Activated T-cell treated with anti-CD3 and anti-CD28 coated beads, Interleukin-2, amount 50 U/mL, for 72 hours (primary cell): ENCODE results near the gene TMEM201. TPM values are rescaled to one million over a fixed set of nuclear protein-coding genes. Genes with fewer than 3 reads are reported as not detected.

ENCODE experiments used
- ATAC-seq, 2 donors: fragments of 150-1000 bp; cut with Tn5 transposase; replicated peaks in 1 of 2; 2 replicates each; pipeline ENCODE4 v1.10.0; 2021; ENCODE audit warnings: moderate library complexity in 2 of 2, mild to moderate bottlenecking in 1 of 2
- DNase-seq, 2 donors: peaks; one replicate each; pipeline ENCODE4 v3.0.0; 2021 to 2022; ENCODE audit warnings: mixed read lengths in 1 of 2
- H3K27ac Mint-ChIP-seq: one replicate; pipeline ENCODE4 v1.8.0; 2022; ENCODE audit warnings: mild to moderate bottlenecking, moderate library complexity, mixed read lengths
- H3K27me3 Mint-ChIP-seq: one replicate; pipeline ENCODE4 v1.8.0; 2022; ENCODE audit warnings: low read depth, mixed read lengths
- H3K36me3 Mint-ChIP-seq, 2 donors: one replicate each; pipeline ENCODE4 v1.8.0; 2022; ENCODE audit warnings: mixed read lengths in 2 of 2, mild to moderate bottlenecking in 1 of 2; ENCODE audit not compliant: insufficient read depth in 2 of 2
- H3K4me1 Mint-ChIP-seq: one replicate; pipeline ENCODE4 v1.8.0; 2022; ENCODE audit warnings: low read depth, mixed read lengths
- H3K4me3 Mint-ChIP-seq, 2 donors: one replicate each; pipeline ENCODE4 v1.8.0; 2022; ENCODE audit warnings: mild to moderate bottlenecking in 2 of 2, mixed read lengths in 2 of 2, moderate library complexity in 2 of 2
- H3K9me3 Mint-ChIP-seq, 2 donors: one replicate each; pipeline ENCODE4 v1.8.0; 2022; ENCODE audit warnings: mixed read lengths in 2 of 2
- total RNA-seq, 2 donors: library from RNA; stranded (reverse); gene quantifications; one replicate each; pipeline ENCODE4 v1.2.3, GENCODE V29; 2022

The TMEM201 gene, protein sequence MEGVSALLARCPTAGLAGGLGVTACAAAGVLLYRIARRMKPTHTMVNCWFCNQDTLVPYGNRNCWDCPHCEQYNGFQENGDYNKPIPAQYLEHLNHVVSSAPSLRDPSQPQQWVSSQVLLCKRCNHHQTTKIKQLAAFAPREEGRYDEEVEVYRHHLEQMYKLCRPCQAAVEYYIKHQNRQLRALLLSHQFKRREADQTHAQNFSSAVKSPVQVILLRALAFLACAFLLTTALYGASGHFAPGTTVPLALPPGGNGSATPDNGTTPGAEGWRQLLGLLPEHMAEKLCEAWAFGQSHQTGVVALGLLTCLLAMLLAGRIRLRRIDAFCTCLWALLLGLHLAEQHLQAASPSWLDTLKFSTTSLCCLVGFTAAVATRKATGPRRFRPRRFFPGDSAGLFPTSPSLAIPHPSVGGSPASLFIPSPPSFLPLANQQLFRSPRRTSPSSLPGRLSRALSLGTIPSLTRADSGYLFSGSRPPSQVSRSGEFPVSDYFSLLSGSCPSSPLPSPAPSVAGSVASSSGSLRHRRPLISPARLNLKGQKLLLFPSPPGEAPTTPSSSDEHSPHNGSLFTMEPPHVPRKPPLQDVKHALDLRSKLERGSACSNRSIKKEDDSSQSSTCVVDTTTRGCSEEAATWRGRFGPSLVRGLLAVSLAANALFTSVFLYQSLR
- 10 to 100 TPM in 1 of 2 donors, 1 to 10 TPM in 1; 9.3 to 14.0 TPM for total RNA-seq

DNA sequence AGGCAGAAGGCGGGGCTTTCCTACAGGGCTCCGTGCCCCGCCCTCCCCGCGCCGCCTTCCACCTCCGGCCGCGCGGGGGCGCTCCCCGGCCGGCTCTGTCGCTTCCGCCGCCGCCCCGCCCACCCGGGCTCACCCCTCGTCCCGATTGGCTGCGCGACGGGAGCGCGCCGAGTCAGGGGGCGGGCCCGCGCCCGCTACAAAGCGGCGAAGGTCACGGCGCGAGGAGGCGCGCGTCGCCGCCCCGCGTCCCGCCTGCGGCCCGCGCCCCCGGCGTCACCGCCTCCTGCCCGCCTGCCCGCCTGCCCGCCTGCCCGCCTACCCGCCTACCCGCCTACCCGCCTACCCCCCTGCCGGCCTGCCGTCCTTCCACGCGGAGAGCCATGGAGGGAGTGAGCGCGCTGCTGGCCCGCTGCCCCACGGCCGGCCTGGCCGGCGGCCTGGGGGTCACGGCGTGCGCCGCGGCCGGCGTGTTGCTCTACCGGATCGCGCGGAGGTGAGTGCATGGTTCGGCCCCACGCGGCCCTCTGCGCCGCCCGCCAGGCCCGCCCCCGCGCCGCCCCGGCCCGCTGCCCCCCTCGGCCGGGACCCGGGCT lies at the start of gene TMEM201:
TMEM201 (plus strand) TSS at position 361 of the 593 bp plus-strand sequence; CDS start at position 381, 20 bp downstream.
- Mint-ChIP-seq H3K27ac (no peak within 1 kb of the TSS), H3K27me3 (no peaks in the 10 kb centered on the region), H3K4me3 (peak within 1 kb of the TSS; percentile 75 to 80), H3K4me1 (peaks cover 40% of the 10 kb centered on the region), H3K9me3 (no peaks in the 10 kb centered on the region), H3K36me3 (no peaks in the 10 kb centered on the region)
- DNase-seq (peak; percentile 96 to 98), ATAC-seq (peak; percentile 90 to 94)

DNA sequence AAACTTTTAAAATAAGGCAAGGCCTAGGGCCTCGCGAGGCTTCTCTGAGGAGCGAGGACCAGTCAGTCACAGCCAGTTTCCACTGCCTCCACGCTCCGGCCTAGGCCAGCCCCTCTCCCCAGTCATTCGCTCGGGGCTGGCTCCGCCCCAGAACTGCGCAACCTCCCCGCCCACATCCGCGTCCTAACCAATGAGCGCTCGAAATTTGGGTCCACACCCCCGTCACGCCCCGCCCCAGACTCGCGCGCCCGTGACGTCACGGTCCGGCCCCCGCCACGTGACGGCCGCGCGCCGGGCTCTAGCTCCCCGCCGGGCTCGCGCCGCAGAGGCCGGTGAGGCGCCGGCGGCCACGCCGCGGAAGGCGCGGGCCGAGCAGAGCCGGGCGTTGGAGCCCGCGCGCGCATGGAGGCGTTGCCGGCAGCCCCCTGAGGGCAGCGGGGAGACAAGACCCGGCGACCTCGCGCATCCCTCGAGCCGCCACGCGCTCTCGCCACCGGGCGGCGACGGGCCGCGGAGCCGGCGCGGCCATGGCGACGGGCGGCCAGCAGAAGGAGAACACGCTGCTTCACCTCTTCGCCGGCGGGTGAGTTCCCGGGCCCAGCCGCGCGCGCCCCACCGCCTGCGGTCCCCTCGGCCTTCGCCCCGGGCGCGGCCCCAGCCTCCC lies 49.4 kb upstream of the TMEM201 start, which contains the start of gene SLC25A33:
SLC25A33 (plus strand) TSS at position 301 of the 664 bp plus-strand sequence; CDS start at position 528, 227 bp downstream.
- Mint-ChIP-seq H3K4me3 (peak within 1 kb of the TSS; percentile 90 to 97), H3K27me3 (no peaks in the 10 kb centered on the region), H3K36me3 (peaks cover 3% of the 10 kb centered on the region in 2 donors), H3K4me1 (peaks cover 42% of the 10 kb centered on the region), H3K27ac (peak within 1 kb of the TSS; percentile 82), H3K9me3 (no peaks in the 10 kb centered on the region)
- ATAC-seq = peak; percentile 97 to 98
- DNase-seq = peak; percentile 98 to 100

DNA sequence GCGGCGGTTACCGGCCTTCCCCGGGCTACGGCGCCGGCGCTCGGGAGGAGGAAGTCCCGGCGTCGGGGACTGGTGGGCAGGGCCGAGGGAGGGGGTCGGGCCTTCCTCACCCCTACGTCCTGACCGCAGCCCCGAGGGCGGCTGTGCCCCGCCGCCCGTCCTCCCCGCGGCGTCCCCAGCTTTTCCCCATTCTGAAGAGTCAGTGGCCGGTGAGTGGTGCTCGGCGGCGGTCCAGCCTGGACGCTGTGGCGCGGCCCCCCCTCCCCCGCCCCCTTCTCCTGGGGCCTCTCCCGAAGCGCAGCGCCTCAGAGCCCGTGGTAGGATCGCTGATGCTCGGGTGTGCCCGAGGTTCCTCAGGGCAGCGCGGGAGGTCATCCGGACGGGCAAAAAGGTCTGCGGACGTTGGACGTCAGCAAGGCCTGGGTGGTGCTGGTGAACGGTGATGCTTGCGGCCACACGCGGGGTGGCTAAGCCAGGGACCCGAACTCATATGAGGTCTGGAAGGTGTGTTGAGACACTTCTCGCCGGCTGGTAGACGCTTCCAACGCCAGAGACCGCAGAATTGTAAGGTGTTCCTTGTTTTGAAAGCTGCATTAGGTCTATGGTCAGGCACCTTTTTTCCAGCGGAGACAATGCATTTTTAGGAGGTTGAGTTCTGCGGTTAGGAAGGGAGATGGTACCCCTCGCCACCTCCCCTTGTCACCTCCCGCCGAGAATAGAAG lies 48.7 kb upstream of the TMEM201 start:
- H3K4me3 Mint-ChIP-seq = peak overlapping the region; percentile 90 to 97
- no peaks in the 10 kb centered on the region for H3K9me3 Mint-ChIP-seq
- H3K27ac Mint-ChIP-seq = peak overlapping the region; percentile 51
- ATAC-seq (peak; percentile 55 to 60), DNase-seq (peak; percentile 64 to 67)
- H3K4me1 Mint-ChIP-seq = peaks cover 49% of the 10 kb centered on the region
- H3K36me3 Mint-ChIP-seq = peaks cover 3% of the 10 kb centered on the region in 2 donors
- H3K27me3 Mint-ChIP-seq = no peaks in the 10 kb centered on the region

DNA sequence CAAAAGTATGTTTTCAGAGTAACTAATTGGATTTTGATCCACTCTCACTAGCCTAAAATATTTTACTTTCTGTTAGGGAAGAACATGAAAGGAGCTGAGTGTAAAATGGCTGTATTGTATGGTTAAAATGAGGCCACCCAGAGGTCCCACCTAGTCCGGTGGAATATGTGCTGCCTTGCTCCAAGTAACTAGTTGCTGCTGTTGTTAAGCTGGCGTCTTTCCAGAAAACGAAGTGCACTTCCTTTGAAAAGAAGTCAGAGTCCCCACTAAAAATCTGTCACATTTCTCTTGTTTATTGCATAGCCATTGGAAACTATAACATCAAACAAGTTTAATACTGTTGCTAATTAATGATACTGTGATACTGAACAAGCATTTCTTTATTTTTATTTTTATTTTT lies 46.3 kb upstream of the TMEM201 start:
- H3K4me1 Mint-ChIP-seq = peaks cover 51% of the 10 kb centered on the region
- H3K27me3 Mint-ChIP-seq = no peaks in the 10 kb centered on the region
- H3K36me3 Mint-ChIP-seq = peaks cover 3 to 5% of the 10 kb centered on the region in 2 donors
- no peak overlapping the region for H3K27ac Mint-ChIP-seq
- ATAC-seq (no peak), DNase-seq (no peak)
- H3K4me3 Mint-ChIP-seq = peak overlapping the region; percentile 52 to 61
- no peaks in the 10 kb centered on the region for H3K9me3 Mint-ChIP-seq

DNA sequence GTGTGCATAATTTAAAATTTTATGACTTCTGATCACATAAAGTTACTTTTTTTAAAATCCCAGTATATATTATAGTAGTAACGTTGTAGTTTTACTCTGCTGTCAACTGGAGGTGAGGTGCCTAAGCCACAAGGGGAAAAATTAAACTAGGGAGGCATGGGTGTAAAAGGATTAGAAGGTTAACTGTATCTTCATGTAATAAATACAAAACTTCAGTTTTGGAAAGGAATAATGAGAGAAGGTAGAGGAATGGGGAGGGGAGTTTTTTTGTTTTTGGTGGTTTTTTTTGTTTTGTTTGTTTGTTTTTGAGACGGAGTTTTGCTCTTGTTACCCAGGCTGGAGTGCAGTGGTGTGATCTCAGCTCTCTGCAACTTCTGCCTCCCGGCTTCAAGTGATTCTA lies 43.8 kb upstream of the TMEM201 start:
- Mint-ChIP-seq H3K27me3 (no peaks in the 10 kb centered on the region), H3K36me3 (peaks cover 3 to 5% of the 10 kb centered on the region in 2 donors), H3K9me3 (no peaks in the 10 kb centered on the region), H3K4me1 (peaks cover 36% of the 10 kb centered on the region), H3K27ac (peak overlapping the region; percentile 74), H3K4me3 (no peak overlapping the region)
- ATAC-seq (no peak), DNase-seq (no peak)

DNA sequence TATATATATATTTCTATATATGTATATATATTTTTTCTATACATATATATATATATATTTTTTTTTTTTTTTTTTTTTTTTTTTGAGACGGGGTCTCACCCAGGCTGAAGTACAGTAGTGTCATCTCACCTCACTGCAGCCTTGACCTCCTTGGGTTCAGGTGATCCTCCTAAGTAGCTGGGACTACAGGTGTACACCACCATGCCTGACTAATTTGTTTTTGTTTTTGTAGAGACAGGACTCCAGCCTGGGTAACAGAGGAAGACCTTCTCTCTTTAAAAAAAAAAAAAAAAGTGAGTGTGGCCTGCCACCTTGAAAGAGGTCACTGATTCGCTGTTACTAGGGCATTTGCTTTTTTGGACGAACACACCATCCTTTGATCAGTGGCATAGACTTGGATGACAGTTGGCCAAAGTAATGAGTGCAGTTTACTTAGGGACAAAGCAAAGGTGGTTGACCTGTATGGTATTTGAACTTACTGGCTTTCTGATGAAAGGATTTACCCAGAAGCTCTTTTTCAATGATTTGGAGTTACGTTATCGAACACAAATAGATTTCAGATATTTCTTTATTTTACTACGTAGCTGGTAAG lies 38.7 kb upstream of the TMEM201 start:
- Mint-ChIP-seq H3K27ac (no peak overlapping the region), H3K9me3 (no peaks in the 10 kb centered on the region), H3K36me3 (peaks cover 0 to 2% of the 10 kb centered on the region in 2 donors), H3K27me3 (no peaks in the 10 kb centered on the region), H3K4me1 (peaks cover 2% of the 10 kb centered on the region), H3K4me3 (no peak overlapping the region)
- DNase-seq (no peak), ATAC-seq (no peak)

DNA sequence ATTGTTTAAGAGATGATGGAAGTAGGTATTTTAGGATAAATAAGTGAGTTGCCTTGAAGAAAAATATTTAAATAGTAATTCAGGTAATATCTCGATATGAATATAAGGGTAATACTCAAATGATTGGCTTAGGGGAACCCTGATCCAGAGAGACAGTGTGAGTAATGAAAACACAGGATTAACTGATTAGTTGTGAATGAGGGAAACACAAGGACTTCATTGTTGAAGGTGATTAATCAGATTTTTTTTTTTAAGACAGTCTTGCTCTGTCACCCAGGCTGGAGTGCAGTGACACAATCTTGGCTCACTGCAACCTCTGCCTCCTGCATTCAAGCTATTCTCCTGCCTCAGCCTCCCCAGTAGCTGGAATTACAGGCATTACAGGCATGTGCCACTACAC lies 36.7 kb upstream of the TMEM201 start:
- Mint-ChIP-seq H3K4me3 (no peak overlapping the region), H3K27ac (no peak overlapping the region), H3K36me3 (peaks cover 6 to 11% of the 10 kb centered on the region in 2 donors), H3K9me3 (no peaks in the 10 kb centered on the region), H3K4me1 (peaks cover 12% of the 10 kb centered on the region), H3K27me3 (no peaks in the 10 kb centered on the region)
- no peak for DNase-seq
- no peak for ATAC-seq

DNA sequence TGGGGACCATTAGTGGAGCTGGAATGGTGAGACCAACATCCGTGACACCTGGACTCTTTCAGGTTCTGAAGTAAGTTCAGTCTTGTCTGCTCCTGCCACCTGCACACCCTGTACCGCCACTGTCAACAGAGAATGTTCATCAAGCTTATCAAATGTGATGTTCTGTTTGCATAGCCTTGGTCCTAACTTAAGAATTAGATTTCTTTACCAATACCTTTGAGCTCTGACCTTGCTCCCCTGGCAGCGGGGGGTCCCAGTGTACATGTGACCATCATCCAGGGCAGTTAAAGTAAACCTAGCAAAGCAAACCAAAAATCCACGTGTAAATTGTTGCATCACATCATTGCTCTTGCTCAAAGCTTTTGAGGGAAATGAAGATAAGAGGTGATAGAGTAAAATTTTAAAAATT lies 35.0 kb upstream of the TMEM201 start:
- H3K4me3 Mint-ChIP-seq = no peak overlapping the region
- peaks cover 25% of the 10 kb centered on the region for H3K4me1 Mint-ChIP-seq
- H3K27ac Mint-ChIP-seq = no peak overlapping the region
- DNase-seq (no peak), ATAC-seq (no peak)
- H3K27me3 Mint-ChIP-seq = no peaks in the 10 kb centered on the region
- peaks cover 6 to 13% of the 10 kb centered on the region in 2 donors for H3K36me3 Mint-ChIP-seq
- no peaks in the 10 kb centered on the region for H3K9me3 Mint-ChIP-seq

DNA sequence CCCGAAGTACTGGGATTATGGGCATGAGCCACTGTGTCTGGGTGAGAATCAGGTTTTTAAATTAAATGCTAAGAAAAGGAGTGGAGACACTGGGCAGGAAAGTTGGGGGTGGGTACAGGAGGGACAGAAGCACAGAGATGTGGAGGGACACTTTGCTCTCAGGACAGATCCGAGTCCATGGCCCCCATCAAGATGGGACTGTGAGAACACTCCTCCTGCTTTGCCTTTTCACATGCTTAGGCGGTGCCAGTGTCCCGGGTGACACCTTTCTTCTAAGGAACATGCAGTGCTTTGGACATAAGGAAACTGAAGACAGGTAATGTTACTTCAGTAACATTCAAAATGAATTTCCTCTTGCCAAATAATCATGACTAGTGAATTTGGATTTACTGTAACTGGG lies 32.8 kb upstream of the TMEM201 start:
- ATAC-seq (no peak), DNase-seq (no peak)
- Mint-ChIP-seq H3K9me3 (no peaks in the 10 kb centered on the region), H3K36me3 (peaks cover 6 to 12% of the 10 kb centered on the region in 2 donors), H3K4me3 (no peak overlapping the region), H3K4me1 (peaks cover 38% of the 10 kb centered on the region), H3K27ac (no peak overlapping the region), H3K27me3 (no peaks in the 10 kb centered on the region)

DNA sequence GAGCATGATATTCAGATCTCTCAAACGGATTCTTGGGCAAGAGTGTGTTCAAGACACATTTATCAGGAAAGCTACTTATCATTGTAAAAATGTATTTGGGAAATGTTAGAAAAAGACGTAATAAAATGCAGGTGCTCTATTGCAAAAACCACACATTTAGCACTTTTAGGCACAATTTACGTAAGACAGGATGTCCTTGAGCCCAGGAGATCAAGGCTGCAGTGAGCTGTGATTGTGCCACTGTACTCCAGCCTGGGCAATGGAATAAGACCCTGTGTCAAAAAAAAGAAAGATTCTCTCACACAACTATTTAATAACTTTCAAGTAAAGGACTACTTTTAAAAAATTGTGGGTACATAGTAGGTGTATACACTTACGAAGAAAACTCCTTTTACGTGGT lies 31.1 kb upstream of the TMEM201 start:
- peaks cover 38% of the 10 kb centered on the region for H3K4me1 Mint-ChIP-seq
- no peak for ATAC-seq
- no peaks in the 10 kb centered on the region for H3K27me3 Mint-ChIP-seq
- no peaks in the 10 kb centered on the region for H3K9me3 Mint-ChIP-seq
- no peak for DNase-seq
- no peak overlapping the region for H3K27ac Mint-ChIP-seq
- peaks cover 6 to 13% of the 10 kb centered on the region in 2 donors for H3K36me3 Mint-ChIP-seq
- H3K4me3 Mint-ChIP-seq = no peak overlapping the region

DNA sequence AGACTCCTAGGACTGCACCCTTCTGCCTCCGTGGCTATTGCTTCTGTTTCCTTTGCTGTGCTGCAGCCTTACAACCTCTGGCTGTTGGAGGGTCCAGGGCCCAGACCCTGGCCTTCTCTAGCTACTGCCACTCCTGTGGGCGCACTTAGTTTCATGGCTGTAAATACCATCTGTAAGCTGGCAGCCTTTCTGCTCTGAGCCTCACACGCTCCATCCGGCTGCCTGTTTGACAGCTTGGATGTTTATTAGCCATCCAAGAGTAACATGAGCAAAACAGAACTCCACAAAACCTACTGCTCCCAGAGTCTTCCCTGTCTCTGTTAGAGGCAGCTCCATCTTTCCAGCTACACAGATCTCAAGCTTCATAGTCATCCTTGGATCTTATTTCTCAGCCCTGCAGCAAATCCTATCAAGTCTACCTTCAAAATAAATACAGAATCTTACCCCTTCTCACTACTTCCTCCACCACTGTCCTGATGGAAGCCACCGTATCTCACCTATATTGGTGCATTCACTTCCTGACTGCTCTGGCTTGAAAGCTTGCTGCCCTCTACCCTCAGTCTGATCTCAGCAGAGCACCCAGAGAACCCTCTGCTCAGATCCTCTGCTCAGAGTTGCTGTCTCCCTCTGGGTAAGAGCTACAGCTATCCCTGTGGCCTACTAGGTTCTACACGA lies 30.3 kb upstream of the TMEM201 start:
- Mint-ChIP-seq H3K4me1 (peaks cover 38% of the 10 kb centered on the region), H3K27me3 (no peaks in the 10 kb centered on the region), H3K27ac (no peak overlapping the region), H3K36me3 (peaks cover 6 to 13% of the 10 kb centered on the region in 2 donors), H3K4me3 (peak overlapping the region in 1 of 2 donors; percentile 9), H3K9me3 (no peaks in the 10 kb centered on the region)
- DNase-seq (no peak), ATAC-seq (no peak)
